ENCODE measurements around the gene NACC2. TPM values are rescaled to one million over a fixed set of nuclear protein-coding genes. Genes with fewer than 3 reads are reported as not detected.

NACC2 gene
- total and polyA plus RNA-seq, 2 of the 8 experiments (the other 6 are each of a cell fraction or from before 2014, with no cell fraction given), result 8.3 to 14.0 TPM

- no peak for TF ChIP-seq BACH1 (IDR thresholded peaks at IDR 0.05; ENCODE audit: low read length)
Observed at GRCh38 chr9:136048560-136049411, 46.3 kb downstream of the NACC2 start (continued).
